Jurkat, Clone E6-1 (cell line): ENCODE measurements around the gene INTS1. TPM values are rescaled to one million over a fixed set of nuclear protein-coding genes. Genes with fewer than 3 reads are reported as not detected.

Experiments
- DNase-seq: peaks from one replicate; pipeline ENCODE4 v3.0.0-alpha.2; 2011; ENCODE audit warnings: low read depth, low spot score
- H3K4me3 ChIP-seq: 2 replicates; pipeline ENCODE4 v1.5.1; 2011; ENCODE audit warnings: mild to moderate bottlenecking, low read length, control low read depth, moderate library complexity
- polyA plus RNA-seq: library from polyadenylated mRNA; unstranded; fragments of >200 nt; gene quantifications from one replicate; pipeline ENCODE4 v1.2.1, GENCODE V29; 2012; ENCODE audit warnings: missing spikeins; ENCODE audit not compliant: insufficient read length, insufficient read depth

INTS1 gene, protein sequence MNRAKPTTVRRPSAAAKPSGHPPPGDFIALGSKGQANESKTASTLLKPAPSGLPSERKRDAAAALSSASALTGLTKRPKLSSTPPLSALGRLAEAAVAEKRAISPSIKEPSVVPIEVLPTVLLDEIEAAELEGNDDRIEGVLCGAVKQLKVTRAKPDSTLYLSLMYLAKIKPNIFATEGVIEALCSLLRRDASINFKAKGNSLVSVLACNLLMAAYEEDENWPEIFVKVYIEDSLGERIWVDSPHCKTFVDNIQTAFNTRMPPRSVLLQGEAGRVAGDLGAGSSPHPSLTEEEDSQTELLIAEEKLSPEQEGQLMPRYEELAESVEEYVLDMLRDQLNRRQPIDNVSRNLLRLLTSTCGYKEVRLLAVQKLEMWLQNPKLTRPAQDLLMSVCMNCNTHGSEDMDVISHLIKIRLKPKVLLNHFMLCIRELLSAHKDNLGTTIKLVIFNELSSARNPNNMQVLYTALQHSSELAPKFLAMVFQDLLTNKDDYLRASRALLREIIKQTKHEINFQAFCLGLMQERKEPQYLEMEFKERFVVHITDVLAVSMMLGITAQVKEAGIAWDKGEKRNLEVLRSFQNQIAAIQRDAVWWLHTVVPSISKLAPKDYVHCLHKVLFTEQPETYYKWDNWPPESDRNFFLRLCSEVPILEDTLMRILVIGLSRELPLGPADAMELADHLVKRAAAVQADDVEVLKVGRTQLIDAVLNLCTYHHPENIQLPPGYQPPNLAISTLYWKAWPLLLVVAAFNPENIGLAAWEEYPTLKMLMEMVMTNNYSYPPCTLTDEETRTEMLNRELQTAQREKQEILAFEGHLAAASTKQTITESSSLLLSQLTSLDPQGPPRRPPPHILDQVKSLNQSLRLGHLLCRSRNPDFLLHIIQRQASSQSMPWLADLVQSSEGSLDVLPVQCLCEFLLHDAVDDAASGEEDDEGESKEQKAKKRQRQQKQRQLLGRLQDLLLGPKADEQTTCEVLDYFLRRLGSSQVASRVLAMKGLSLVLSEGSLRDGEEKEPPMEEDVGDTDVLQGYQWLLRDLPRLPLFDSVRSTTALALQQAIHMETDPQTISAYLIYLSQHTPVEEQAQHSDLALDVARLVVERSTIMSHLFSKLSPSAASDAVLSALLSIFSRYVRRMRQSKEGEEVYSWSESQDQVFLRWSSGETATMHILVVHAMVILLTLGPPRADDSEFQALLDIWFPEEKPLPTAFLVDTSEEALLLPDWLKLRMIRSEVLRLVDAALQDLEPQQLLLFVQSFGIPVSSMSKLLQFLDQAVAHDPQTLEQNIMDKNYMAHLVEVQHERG (N-terminal part only)
- polyA plus RNA-seq: 129 TPM

DNA sequence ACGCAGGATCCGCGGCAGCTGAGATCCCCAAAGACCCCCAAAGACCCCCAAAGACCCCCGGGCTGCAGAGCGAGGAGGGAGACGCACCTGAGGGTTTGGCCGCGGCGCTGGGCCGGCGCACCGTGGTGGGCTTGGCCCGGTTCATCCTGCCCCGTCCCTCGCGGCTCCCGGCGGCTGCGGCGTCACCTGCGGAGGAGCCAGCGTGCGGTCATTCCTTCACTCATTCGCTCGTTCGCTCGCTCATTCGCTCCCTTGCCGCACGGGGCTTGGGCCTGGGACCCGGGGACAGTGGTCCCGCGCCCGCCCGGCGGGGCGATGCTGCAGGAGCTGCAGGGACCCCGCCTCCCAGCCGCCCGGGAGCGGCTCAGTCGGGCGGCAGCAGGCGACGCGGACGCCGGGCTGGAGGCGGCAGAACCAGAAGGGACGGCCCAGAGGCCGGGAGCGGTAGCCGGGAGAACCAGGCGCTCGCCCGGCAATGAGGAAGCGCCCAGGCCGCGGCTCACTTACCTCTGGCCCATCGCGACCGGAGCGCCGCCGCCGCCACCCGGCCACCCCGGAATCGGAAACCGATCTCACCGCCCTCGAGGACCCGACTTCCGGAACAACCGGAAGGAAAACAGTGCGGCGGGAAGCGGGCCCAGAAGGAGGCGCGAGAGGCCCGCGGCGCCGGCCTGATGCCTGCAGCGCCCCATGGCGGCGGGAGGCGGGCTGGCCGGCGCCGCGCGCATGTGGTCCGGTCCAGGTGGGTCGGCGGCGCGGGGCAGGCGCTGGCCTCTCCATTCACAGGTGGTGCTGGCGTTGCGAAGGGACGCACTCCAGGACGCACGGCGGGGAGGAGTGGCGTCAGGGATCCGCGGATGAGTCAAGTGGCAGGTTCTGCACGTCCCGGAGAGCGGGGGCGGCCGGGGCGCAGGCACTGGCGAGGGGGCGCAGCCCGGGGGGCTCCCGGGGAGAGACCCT lies at the start of gene INTS1:
Gene INTS1 (minus strand): TSS at position 574 of the 960 bp plus-strand sequence. CDS start 429 bp downstream, at position 145.
- peak; percentile 85 for DNase-seq

DNA sequence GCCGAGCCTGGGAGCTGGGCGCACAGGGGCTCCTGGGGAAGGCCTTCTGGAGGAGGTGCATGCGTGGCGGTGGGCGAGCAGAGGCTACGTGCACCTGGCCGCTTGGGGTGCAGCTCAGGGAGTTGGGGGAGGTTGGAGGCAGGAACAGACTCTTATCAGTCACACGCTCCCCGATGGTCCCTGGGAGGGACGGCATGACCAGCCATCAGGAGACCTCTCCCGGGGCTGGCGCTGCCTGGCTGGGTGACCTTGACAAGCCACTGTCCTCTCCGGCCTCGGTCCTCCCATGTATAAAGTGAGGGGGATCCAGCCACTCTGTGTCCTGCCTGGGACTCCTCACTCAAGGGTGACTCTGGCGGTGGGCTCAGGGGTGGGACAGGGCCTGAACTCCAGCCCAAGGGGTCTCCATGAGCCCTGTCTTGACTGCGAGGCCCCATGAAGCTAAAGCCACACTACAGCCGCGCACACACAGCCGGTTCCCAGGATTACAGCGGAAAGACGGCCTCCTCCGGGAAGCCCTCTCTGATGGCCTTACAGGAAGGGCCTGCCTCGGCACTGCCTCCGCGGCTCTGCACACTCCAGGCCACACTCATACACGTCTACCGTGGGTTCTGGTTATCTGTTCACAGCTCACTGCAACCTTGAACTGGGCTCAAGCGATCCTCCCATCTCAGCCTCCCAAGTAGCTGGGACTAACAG lies 49.5 kb upstream of the INTS1 start:
- DNase-seq: no peak
- no peak overlapping the region for H3K4me3 ChIP-seq

More for the DNA sequence above, at the start of gene INTS1:
- H3K4me3 ChIP-seq: peak within 1 kb of the TSS; percentile 82

DNA sequence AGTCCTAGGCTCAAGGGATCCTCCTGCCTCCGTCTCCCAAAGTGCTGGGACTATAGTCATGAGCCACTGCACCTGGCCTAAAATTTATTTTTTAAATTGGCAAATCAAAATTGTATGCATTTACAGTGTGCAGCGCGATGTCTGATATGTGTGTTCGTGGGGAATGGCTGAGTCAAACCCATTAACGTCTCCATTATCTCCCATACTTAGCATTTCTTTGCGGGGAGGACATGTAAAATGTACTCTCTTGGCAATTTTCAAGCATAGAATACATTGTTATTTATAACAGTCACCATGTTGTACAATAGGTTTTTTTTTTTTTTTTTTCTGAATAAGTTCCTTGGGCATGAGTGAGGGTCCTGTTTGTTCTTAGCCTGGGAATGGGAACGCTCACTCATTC lies 48.0 kb upstream of the INTS1 start:
- DNase-seq: no peak
- H3K4me3 ChIP-seq: no peak overlapping the region

DNA sequence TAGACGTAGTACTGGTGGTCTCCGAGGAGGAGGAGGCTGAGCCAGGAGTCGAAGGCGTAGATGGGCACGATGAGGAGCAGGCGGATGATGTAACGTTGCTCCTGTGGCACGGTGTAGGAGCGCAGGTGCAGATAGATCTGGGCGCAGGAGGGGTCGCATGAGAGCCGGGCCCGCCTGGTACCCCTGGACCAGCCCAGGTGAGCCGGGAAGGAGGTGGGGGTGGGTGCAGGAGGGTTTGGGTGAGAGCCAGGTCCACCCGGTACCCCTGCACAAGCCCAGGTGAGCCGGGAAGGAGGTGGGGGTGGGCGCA lies 46.6 kb upstream of the INTS1 start:
- H3K4me3 ChIP-seq: no peak overlapping the region
- no peak for DNase-seq

DNA sequence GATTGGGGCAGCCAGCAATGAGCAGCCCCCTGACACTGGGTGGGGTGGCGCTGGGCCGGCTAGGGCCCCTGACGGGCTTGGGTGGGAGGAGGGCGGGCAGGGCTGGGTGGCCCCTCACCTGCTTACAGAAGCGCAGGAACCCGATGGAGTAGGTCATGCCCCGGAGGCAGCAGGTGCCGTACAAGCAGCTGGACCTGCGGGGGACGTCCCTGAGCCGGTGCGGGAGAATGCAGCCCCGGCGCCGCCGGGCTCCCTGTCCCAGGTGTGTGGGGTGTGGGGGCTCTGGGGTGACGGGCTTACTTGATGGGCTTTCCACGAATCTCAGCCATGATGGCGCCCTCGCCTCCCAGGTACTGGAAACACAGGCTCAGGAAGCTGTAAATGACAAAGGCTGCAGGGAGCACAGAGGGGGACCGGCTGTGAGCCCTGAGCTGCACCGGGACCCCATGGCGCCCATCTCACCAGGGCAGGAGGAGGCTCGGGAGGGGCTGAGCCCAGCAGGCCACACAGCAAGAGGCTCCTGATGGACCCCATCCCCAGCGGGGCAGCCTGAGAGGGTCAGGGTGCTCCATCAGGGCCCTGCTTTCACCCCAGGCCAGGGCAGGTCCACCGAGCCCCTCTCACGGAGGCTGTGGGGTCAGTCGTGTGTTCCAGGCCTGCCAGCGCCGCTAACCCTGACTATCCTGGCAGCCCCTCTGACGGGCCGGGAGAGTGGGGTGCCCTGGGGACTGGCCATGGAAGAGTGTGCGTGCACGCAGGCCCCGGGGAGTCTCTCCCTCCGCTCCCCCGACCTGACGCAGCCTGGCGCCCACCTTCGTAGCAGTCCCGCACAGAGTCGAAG lies 46.0 kb upstream of the INTS1 start:
- no peak overlapping the region for H3K4me3 ChIP-seq
- no peak for DNase-seq

DNA sequence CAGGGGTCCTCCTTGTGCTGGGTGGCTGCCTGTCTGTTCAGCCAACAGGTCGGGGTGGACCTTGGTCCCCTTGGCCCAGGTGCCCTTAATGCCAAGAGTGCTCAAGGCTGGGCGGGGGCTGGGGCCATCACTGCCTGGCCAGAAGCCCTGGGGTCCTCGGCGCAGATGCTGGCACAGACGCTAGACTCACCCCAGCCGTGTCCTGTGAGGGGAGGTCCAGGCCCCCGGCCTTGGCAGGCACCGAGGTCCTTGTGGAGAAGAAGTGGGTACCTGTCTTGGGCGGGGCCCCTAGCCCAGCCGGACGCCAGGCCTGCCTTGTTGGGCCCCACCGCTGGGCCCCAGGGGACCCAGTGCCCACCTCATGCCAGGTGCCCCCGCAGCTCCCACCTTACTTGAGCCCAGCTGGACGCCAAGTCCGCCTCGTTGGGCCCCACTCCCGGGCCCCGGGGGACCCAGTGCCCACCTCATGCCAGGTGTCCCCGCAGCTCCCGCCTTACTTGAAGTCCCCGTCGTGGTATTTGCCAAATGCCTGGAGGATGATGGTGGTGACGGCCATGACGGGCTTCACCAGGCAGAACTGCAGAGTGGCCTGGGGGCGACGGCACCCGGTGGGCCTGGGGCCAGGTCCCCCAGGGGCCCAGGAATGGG lies 45.3 kb upstream of the INTS1 start:
- no peak overlapping the region for H3K4me3 ChIP-seq
- no peak for DNase-seq

DNA sequence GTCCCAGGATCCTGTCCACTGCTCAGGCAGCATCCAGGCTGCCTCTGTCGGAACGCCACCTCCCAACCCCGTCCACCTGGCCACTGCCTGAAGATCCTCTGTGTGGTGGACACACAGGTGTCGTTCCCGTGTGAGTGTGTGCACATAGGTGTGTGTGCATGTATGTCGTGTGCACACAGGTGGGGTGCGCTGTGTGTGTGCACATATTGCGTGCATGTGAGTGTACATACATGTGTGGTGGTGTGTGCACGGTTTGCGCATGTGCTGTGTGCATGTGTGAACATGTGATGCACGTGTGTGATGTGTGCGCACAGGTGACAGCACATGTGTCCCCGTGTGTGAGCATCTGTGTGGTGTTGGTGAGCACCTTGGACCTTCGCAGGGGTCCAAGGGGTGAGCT lies 44.8 kb upstream of the INTS1 start:
- no peak for DNase-seq
- no peak overlapping the region for H3K4me3 ChIP-seq

DNA sequence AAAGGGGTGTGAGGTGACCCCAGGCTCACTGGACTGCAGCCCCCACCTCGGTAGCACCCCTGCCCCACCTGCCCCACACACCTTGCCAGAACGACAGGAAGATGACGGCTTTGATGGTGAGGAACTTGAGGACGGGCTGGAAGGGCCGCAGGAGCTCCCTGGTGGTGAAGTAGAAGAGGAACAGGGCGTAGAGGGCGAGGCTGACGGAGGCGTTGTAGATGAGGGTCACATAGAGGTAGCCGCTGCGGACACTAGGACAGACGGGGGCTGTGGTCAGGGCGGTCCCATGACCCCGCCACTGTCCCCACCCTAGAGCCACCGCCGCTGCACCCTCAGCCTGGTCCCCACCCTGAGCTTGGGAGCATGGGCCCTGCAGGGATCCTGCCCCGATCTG lies 44.2 kb upstream of the INTS1 start:
- DNase-seq: no peak
- no peak overlapping the region for H3K4me3 ChIP-seq

DNA sequence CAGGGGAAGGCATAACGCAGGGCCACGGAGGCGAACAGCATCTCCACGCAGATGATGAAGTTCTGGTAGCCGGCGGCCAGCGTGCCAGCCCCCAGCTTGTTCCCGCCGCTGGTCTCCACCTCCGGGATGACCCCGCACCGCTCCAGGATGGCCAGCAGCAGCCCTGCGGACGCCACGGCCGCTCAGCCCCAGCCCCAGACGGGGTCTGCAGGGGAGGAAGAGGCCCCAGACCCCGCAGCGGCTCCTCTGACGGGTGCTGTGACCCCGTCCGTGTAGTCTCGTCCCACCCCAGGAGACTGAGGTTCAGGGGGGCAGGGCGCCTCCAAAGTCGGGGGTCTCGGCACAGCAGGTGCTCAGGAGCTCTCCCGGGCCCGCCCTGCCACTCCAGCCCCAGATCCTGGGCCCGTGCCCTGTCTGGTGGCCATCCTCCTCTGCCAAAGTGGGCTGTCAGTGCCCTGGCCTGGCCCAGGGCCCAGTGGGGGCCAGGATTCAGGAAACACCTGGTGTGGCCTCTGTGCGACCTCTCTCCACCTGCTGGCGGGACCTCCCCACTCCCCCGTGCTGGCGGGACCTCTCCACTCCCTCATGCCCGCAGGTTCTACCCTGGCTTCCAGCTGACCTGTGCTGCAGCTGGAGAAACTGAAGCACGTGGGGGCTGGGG lies 43.7 kb upstream of the INTS1 start:
- DNase-seq: no peak
- H3K4me3 ChIP-seq: no peak overlapping the region

DNA sequence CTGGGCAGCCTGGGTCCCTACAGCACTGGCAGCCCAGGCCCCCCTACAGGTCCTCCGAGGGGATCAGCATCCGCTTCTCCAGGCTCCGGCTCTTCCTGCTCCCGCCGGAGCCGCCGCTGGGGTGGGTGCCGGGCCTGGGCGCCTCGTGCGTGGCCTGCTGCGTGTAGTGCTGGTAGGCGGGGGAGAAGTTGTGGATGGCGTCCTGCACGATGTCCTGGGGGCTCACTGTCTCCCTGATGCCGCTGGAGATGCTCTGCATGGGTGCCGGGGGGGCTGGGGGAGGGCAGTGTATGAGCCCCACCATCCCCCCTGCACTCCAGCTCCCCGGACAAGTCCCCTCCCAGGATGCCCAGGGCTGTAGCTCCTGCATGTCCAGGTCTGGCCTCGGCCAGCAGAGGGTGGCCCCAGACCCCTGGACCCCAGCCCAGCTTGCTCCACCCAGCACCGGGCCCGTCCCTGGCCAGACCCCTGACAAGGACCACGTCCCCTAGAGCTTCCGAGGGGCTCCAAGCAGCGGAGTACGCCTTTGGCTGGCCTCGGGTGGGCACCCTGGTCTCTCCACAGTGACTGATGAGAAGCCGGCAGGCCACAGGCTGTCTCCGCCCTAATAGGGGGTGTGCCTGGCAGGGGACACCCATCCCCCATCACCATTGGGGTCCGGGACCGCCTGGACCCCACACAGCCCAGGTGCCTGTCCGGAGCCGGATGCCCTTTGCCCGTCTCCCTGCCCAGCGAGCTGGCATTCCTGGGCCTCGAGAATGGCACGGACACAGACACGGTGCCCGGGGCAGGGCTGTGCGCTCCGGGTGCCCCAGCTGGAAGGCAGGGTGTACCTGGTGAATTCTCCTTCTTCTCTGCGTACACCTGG lies 43.0 kb upstream of the INTS1 start:
- no peak overlapping the region for H3K4me3 ChIP-seq
- no peak for DNase-seq

DNA sequence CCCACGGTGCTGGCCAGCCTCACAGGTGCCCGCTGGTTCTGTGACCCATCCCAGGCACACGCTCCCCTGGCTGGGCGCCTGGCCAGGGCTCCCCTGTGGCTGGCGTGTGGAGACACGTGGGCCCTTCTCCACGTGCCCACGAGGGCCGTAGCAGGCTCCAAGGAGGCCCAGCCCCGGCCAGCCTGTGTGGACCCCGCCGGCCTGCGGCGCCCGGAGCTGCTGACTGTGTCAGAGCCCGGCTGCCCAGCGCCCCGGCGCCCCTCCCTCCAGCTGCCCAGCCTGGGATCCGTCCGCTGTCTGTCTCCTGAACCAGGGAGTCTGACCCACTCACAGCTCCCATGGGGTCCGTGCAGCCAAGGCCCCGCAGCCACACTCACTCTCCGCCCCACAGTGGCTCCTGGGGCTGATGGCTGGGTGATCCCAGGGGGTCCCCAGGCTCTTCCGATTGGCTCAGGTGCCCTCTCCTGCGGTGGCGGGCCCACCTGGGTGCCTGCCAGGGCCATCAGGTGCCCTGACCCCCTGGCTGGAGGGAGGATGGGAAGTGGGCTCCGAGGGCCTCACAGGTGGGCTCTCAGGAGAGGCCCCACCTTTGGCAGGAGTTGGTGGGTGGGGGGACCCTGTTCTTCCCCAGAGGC lies 42.2 kb upstream of the INTS1 start:
- DNase-seq: no peak
- no peak overlapping the region for H3K4me3 ChIP-seq

DNA sequence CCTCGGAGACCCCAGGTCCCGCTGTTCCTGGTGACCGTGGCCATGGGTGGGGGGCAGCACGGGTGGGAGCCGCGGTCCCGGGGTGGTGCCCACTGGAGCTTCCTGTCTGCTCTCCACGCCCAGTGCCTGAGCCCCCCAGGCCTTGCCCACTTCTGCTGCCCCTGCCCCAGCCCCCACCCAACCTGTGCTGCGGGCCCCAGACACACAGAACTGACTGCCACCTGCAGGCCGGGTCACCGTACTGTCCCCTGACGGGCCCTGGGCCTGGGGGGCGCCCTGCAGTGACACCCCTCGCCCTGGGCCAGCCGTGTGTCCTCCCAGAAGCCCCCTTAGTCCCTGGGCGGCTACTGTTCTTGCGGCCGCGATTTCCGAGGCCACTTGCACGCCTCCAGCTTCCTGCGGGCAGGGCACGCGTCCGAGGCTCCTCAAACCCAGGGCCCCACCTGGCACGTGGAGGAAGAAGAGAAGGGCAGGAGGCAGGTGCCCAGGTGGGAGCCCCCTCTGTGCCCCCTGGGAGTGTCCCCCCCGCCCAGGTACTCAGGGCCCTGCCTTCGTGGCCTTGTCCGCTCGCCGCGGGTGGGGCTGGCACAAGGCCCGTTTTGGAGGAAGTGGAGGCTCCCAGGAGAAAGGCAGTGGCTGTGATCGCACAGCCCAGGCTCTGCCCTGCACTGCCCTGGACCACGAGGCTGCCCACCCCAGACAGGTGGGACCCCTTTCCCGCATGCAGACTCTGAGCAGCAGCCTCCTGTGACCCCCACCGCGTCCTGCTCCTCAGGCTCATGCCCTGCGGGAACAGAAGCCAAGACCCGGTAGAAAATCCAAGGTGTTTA lies 41.4 kb upstream of the INTS1 start:
- no peak for DNase-seq
- H3K4me3 ChIP-seq: no peak overlapping the region

DNA sequence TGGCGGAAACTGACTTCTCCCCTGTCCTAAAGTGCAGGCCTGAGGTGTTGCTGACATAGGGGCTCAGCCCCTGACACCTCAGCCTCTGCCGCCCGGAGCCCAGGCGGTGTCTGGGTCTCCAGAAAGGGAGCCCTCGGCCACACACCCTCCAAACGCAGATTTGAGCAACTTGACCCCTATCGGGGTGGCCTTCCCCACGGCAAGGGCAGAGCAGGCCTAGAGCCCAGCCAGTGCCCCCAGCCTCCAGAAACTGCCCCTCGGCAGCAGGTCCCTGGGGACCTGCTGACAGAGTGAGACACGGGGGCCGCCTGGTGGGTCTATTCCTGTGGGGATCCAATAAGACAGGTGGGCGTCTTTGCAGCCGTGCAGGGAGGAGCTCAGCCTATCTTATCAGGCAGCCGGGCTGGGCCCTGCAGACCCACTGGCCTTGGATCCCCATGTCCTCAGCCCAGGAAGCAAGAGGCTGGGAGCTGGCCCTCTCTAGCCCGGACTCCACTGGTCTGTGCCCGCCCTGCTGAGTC lies 40.8 kb upstream of the INTS1 start:
- no peak overlapping the region for H3K4me3 ChIP-seq
- DNase-seq: no peak
